Mesodermal cell (in vitro differentiated cells): ENCODE results near the gene SMOC2.

Source experiments
- H3K27ac ChIP-seq: 2 replicates; pipeline ENCODE4 v1.7.0; 2013; ENCODE audit warnings: mild to moderate bottlenecking, low read depth, low read length, moderate library complexity; ENCODE audit not compliant: severe bottlenecking
- H3K36me3 ChIP-seq: 2 replicates; pipeline ENCODE4 v1.7.1; 2013; ENCODE audit warnings: mild to moderate bottlenecking, low read length, moderate library complexity; ENCODE audit not compliant: control insufficient read depth, insufficient read depth
- H3K4me1 ChIP-seq: one replicate; pipeline ENCODE4 v1.7.1; 2013; ENCODE audit warnings: mild to moderate bottlenecking, low read length; ENCODE audit not compliant: insufficient read depth, control insufficient read depth, poor library complexity, severe bottlenecking
- H3K4me3 ChIP-seq: 2 replicates; pipeline ENCODE4 v1.7.0; 2013; ENCODE audit warnings: low read length, control low read depth, mild to moderate bottlenecking; ENCODE audit not compliant: insufficient read depth, poor library complexity, severe bottlenecking; ENCODE audit errors: extremely low read depth
- H3K9me3 ChIP-seq: 2 replicates; pipeline ENCODE4 v1.7.1; 2013; ENCODE audit warnings: mild to moderate bottlenecking, low read length, moderate library complexity; ENCODE audit not compliant: control insufficient read depth
- WGBS, 2 experiments: methylation state at CpG; one replicate each; pipeline ENCODE4 v1.1.5; 2013; ENCODE audit warnings: missing lambda C conversion rate in 2 of 2; ENCODE audit not compliant: insufficient coverage in 2 of 2; 5-methylcytosine and 5-hydroxymethylcytosine counted together

The SMOC2 gene

GRCh38 chr6:168415993-168416530, 24.9 kb upstream of the SMOC2 start:
- H3K36me3 ChIP-seq: no peaks in the 10 kb centered on the region
- 92 to 95% methylated on average over 13 to 15 of the region's 15 CpGs for WGBS, 2 experiments
- no peaks in the 10 kb centered on the region for H3K9me3 ChIP-seq
- H3K4me1 ChIP-seq: no peaks in the 10 kb centered on the region
- H3K4me3 ChIP-seq: no peak overlapping the region
- H3K27ac ChIP-seq: no peak overlapping the region

- WGBS, 2 experiments: 91 to 95% methylated on average over 11 to 14 of the region's 15 CpGs
- Histone ChIP-seq H3K4me1 (no peaks in the 10 kb centered on the region), H3K27ac (no peak overlapping the region), H3K4me3 (no peak overlapping the region), H3K36me3 (no peaks in the 10 kb centered on the region), H3K9me3 (no peaks in the 10 kb centered on the region)
Measured at GRCh38 chr6:168416531-168416930, 24.5 kb upstream of the SMOC2 start.

GRCh38 chr6:168417191-168417590, 23.8 kb upstream of the SMOC2 start:
- H3K27ac ChIP-seq: no peak overlapping the region
- no peak overlapping the region for H3K4me3 ChIP-seq
- no peaks in the 10 kb centered on the region for H3K9me3 ChIP-seq
- no peaks in the 10 kb centered on the region for H3K4me1 ChIP-seq
- no peaks in the 10 kb centered on the region for H3K36me3 ChIP-seq
- WGBS, 2 experiments: 73 to 91% methylated on average over 4 to 7 of the region's 9 CpGs

GRCh38 chr6:168417679-168418557, 23.1 kb upstream of the SMOC2 start:
- WGBS, 2 experiments: 81 to 83% methylated on average over 15 to 16 of the region's 19 CpGs
- H3K36me3 ChIP-seq: no peaks in the 10 kb centered on the region
- H3K9me3 ChIP-seq: no peaks in the 10 kb centered on the region
- H3K27ac ChIP-seq: no peak overlapping the region
- H3K4me3 ChIP-seq: no peak overlapping the region
- no peaks in the 10 kb centered on the region for H3K4me1 ChIP-seq

GRCh38 chr6:168418711-168419121, 22.3 kb upstream of the SMOC2 start:
- H3K4me1 ChIP-seq: no peaks in the 10 kb centered on the region
- no peaks in the 10 kb centered on the region for H3K9me3 ChIP-seq
- H3K27ac ChIP-seq: no peak overlapping the region
- no peak overlapping the region for H3K4me3 ChIP-seq
- H3K36me3 ChIP-seq: no peaks in the 10 kb centered on the region
- WGBS, 2 experiments: 81 to 90% methylated on average over 6 of the region's 7 CpGs

- H3K36me3 ChIP-seq: no peaks in the 10 kb centered on the region
- no peak overlapping the region for H3K4me3 ChIP-seq
- WGBS, 2 experiments: 59 to 92% methylated on average over 3 to 8 of the region's 9 CpGs
Measured at GRCh38 chr6:168419569-168419968, 21.4 kb upstream of the SMOC2 start.

GRCh38 chr6:168420084-168420483, 20.9 kb upstream of the SMOC2 start:
- Histone ChIP-seq H3K4me3 (no peak overlapping the region), H3K4me1 (no peaks in the 10 kb centered on the region), H3K27ac (no peak overlapping the region), H3K9me3 (no peaks in the 10 kb centered on the region), H3K36me3 (no peaks in the 10 kb centered on the region)
- WGBS, 2 experiments: 91 to 98% methylated on average over 6 to 7 of the region's 9 CpGs

More at GRCh38 chr6:168419569-168419968, 21.4 kb upstream of the SMOC2 start:
- Histone ChIP-seq H3K4me1 (no peaks in the 10 kb centered on the region), H3K9me3 (no peaks in the 10 kb centered on the region), H3K27ac (no peak overlapping the region)

- H3K36me3 ChIP-seq: no peaks in the 10 kb centered on the region
- no peak overlapping the region for H3K27ac ChIP-seq
- H3K9me3 ChIP-seq: no peaks in the 10 kb centered on the region
- no peaks in the 10 kb centered on the region for H3K4me1 ChIP-seq
- H3K4me3 ChIP-seq: no peak overlapping the region
- 90 to 91% methylated on average over 10 to 12 of the region's 13 CpGs for WGBS, 2 experiments
Measured at GRCh38 chr6:168420706-168421105, 20.3 kb upstream of the SMOC2 start.

GRCh38 chr6:168427184-168427583, 13.8 kb upstream of the SMOC2 start:
- H3K27ac ChIP-seq: no peak overlapping the region
- no peaks in the 10 kb centered on the region for H3K9me3 ChIP-seq
- H3K4me1 ChIP-seq: no peaks in the 10 kb centered on the region
- no peaks in the 10 kb centered on the region for H3K36me3 ChIP-seq
- WGBS, 2 experiments: 83 to 94% methylated on average over 4 to 8 of the region's 8 CpGs
- H3K4me3 ChIP-seq: no peak overlapping the region

- 80 to 85% methylated on average over 9 to 12 of the region's 14 CpGs for WGBS, 2 experiments
- no peaks in the 10 kb centered on the region for H3K4me1 ChIP-seq
- no peak overlapping the region for H3K27ac ChIP-seq
- H3K9me3 ChIP-seq: no peaks in the 10 kb centered on the region
- no peaks in the 10 kb centered on the region for H3K36me3 ChIP-seq
- no peak overlapping the region for H3K4me3 ChIP-seq
Measured at GRCh38 chr6:168428052-168428826, 12.7 kb upstream of the SMOC2 start.
